ENCODE data around the gene PLCG1.

DNA sequence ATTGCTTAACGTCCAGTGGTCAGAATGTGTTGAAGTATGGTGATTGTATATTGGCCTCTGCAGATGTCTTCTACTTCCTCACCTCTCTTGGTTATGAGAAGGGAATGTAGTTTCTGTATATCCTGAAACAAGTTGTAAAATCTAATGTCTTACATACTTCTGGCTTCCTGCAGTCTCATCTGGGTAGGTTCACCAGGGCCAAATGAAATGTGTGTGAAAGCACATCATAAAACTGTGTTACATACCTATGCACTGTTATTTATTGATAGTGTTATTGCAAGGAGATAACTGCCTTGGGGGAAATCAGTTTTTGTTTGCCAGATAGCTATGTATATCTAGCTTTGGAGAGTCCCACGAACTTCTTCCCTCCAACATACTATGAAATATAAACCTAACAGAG is 35.7 kb upstream of the PLCG1 start:
- no peak for TF ChIP-seq POLR2AphosphoS5 (IDR thresholded peaks at IDR 0.05; ENCODE audit: low read depth, low read length)
- TF ChIP-seq SPI1 (IDR thresholded peaks at IDR 0.05; ENCODE audit: low read depth, low read length) = no peak
- TF ChIP-seq POLR2A (IDR thresholded peaks at IDR 0.05; ENCODE audit: low read depth, low read length) = no peak
- TF ChIP-seq POU2F2 (IDR thresholded peaks at IDR 0.05; ENCODE audit: low read depth, low read length) = no peak
- TF ChIP-seq TAF1 (IDR thresholded peaks at IDR 0.05; ENCODE audit: low read depth, low read length) = no peak

Data from GM12891 (cell line).